OCI-LY1 (cell line): ENCODE data around the gene CDK13.

Source experiments
- EZH2 ChIP-seq: fragments of 200-600 bp; sonication (generic), shearing (Covaris generic); IDR thresholded peaks from 2 replicates; pipeline ENCODE4 v1.8.0; 2017; ENCODE audit warnings: borderline replicate concordance, mixed run types, mild to moderate bottlenecking, antibody characterized with exemption, low read length, moderate library complexity, mixed read lengths
- TF ChIP-seq, protein P1 (sequence below): fragments of 200-600 bp; sonication (generic), shearing (Covaris generic); IDR thresholded peaks from 2 replicates; pipeline ENCODE4 v1.5.1; 2017; ENCODE audit warnings: mild to moderate bottlenecking, antibody characterized with exemption, low read length, moderate library complexity, mixed read lengths

DNA sequence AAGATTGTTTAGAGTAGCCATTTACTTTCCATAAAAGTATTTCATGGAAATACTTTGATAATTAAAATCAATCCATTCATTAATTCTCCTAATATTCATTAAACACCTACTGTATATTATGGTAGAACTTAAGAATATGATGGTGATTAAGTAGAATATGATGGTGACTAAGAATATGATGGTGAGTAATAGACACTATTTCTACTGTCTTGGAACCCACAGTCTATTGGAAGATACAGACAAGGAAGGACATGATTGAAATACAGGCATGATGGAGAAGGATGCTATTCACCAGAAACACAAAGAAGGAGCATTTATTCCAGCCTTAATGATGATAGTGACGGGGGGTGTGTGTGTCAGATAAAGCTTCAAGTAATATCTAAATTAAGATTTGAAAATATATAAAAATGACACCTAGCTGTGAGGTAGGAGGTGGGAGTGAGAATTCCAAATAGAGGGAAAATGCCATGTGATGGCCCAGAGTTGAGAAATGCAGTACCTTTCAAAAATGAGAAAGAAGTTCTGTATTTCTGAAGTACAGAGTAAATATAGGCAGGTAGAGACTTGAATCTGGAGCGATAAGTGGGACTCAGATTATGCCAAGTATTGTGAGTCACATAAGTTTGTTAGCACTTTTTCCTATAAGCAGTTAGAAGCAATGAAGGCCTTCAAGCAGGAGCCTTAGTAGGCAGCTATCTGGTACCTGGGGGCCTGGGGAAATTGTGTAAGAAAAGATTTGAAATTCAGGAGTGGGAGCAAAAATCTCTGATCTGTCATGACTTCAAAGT lies 12.5 kb upstream of the CDK13 start:
- TF ChIP-seq, protein P1, sequence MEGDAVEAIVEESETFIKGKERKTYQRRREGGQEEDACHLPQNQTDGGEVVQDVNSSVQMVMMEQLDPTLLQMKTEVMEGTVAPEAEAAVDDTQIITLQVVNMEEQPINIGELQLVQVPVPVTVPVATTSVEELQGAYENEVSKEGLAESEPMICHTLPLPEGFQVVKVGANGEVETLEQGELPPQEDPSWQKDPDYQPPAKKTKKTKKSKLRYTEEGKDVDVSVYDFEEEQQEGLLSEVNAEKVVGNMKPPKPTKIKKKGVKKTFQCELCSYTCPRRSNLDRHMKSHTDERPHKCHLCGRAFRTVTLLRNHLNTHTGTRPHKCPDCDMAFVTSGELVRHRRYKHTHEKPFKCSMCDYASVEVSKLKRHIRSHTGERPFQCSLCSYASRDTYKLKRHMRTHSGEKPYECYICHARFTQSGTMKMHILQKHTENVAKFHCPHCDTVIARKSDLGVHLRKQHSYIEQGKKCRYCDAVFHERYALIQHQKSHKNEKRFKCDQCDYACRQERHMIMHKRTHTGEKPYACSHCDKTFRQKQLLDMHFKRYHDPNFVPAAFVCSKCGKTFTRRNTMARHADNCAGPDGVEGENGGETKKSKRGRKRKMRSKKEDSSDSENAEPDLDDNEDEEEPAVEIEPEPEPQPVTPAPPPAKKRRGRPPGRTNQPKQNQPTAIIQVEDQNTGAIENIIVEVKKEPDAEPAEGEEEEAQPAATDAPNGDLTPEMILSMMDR, result no peak
- TF ChIP-seq EZH2, result no peak
